Neutrophil (primary cell): Measurements from ENCODE around the gene SIX5.

ENCODE experiments used
- H3K27ac ChIP-seq: fragments of 200-600 bp; sonication (generic); 2 replicates; pipeline ENCODE4 v1.5.1; 2016; ENCODE audit warnings: mild to moderate bottlenecking, moderate library complexity
- H3K27me3 ChIP-seq: fragments of 200-600 bp; sonication (generic); 2 replicates; pipeline ENCODE4 v1.6.0; 2016; ENCODE audit warnings: mild to moderate bottlenecking
- H3K36me3 ChIP-seq: fragments of 200-600 bp; sonication (generic); 2 replicates; pipeline ENCODE4 v1.5.1; 2017
- H3K4me1 ChIP-seq, 2 experiments: fragments of 200-600 bp in 1 of 2; sonication (generic) in 1 of 2; 1 replicate in 1 of 2; 2 replicates in 1 of 2; pipeline versions ENCODE4 v1.5.1 to v1.6.1; 2013 to 2016; ENCODE audit warnings: low read depth in 1 of 2, low read length in 1 of 2, mild to moderate bottlenecking in 1 of 2, moderate library complexity in 1 of 2; ENCODE audit not compliant: control insufficient read depth in 1 of 2, insufficient read depth in 1 of 2
- H3K4me3 ChIP-seq, 2 experiments: fragments of 200-600 bp in 1 of 2; sonication (generic) in 1 of 2; 1 replicate in 1 of 2; 2 replicates in 1 of 2; pipeline ENCODE4 v1.5.1; 2013 to 2016; ENCODE audit warnings: low read depth in 1 of 2, low read length in 1 of 2, mild to moderate bottlenecking in 1 of 2, moderate library complexity in 1 of 2
- H3K9me3 ChIP-seq: fragments of 200-600 bp; sonication (generic); 2 replicates; pipeline ENCODE4 v1.5.1; 2016
- CTCF ChIP-seq: fragments of 200-600 bp; sonication (generic); IDR thresholded peaks from 2 replicates; pipeline ENCODE4 v1.5.1; 2016; ENCODE audit warnings: antibody characterized with exemption

SIX5 gene

DNA sequence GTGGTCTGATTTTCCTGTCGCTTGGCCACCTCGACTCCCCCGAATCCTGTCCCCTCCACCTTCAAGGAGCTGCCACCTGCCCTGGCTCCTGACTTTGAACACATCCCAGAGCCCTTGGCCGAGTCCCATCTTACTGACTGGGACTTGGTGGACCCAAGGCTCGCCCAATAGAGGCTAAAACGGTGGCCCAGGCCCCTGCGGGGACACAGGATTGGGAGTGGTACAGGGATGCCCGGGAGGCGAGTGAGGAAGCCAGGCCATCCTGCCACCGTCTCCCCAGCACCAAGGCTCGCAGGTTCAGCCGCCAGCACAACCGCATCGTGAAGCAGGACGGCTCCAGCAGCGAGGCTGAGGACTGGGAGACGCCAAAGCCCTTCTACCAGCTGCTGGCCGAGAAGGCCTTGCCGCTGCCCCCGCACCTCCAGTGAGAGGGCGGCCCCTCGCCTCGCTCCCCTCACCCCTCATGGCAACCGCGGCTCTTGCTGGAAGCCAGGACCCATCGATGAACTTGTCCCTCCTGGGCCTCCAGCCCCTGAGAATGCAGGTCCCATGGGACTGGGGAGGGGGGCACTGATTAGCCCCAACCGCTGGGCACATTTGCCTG is 5.3 kb downstream of the SIX5 start:
- TF ChIP-seq CTCF: no peak

GRCh38 chr19:45762870-45763631 is 6.0 kb downstream of the SIX5 start:
- H3K4me3 ChIP-seq: no peak overlapping the region
- H3K36me3 ChIP-seq: no peaks in the 10 kb centered on the region
- TF ChIP-seq CTCF: no peak
- peaks cover 100% of the 10 kb centered on the region for H3K27me3 ChIP-seq
- no peak overlapping the region for H3K27ac ChIP-seq
- peaks cover 4 to 6% of the 10 kb centered on the region in 2 experiments for H3K4me1 ChIP-seq
- H3K9me3 ChIP-seq: no peaks in the 10 kb centered on the region

More for the DNA sequence above, 5.3 kb downstream of the SIX5 start:
- Histone ChIP-seq H3K36me3 (no peaks in the 10 kb centered on the region), H3K27ac (no peak overlapping the region), H3K27me3 (peaks cover 100% of the 10 kb centered on the region), H3K4me1 (peaks cover 9 to 14% of the 10 kb centered on the region in 2 experiments), H3K9me3 (no peaks in the 10 kb centered on the region), H3K4me3 (no peak overlapping the region)

GRCh38 chr19:45761714-45762113 is 7.3 kb downstream of the SIX5 start:
- Histone ChIP-seq H3K36me3 (no peaks in the 10 kb centered on the region), H3K27ac (no peak overlapping the region), H3K4me1 (no peaks in the 10 kb centered on the region), H3K4me3 (no peak overlapping the region), H3K9me3 (no peaks in the 10 kb centered on the region), H3K27me3 (peaks cover 100% of the 10 kb centered on the region)
- TF ChIP-seq CTCF: no peak

DNA sequence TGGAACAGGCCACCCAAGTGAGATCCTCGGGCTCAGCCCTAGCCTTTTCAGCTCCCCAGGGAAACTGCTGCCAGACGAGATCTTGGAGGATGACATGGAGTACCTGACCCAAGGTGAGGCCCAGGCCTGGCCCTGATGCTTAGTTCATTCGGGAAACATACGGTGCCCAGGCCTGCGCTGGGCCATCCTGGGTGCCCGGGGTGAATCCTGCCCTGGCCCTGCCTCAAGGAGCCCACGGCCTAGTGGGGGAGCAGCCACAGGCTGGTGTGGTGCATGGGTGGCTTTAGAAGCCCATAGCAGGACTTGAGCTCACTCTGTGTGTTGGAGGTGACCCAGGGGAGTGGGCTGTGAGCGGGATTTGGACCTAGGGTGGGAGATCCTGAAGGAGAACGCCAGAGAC is 10.1 kb downstream of the SIX5 start:
- Histone ChIP-seq H3K27ac (no peak overlapping the region), H3K9me3 (no peaks in the 10 kb centered on the region), H3K27me3 (peaks cover 91% of the 10 kb centered on the region), H3K4me3 (no peak overlapping the region), H3K4me1 (no peaks in the 10 kb centered on the region), H3K36me3 (no peaks in the 10 kb centered on the region)
- TF ChIP-seq CTCF: no peak

GRCh38 chr19:45757695-45758094 is 11.4 kb downstream of the SIX5 start:
- no peaks in the 10 kb centered on the region for H3K9me3 ChIP-seq
- no peak overlapping the region for H3K4me3 ChIP-seq
- no peaks in the 10 kb centered on the region for H3K4me1 ChIP-seq
- no peak for TF ChIP-seq CTCF
- H3K27me3 ChIP-seq: peaks cover 88% of the 10 kb centered on the region
- no peak overlapping the region for H3K27ac ChIP-seq
- H3K36me3 ChIP-seq: no peaks in the 10 kb centered on the region
